Raji (cell line): Measurements from ENCODE around the gene C9orf72.

ENCODE experiments used
- POLR2A ChIP-seq: IDR thresholded peaks from 2 replicates; pipeline ENCODE4 v1.6.1; 2011; ENCODE audit warnings: low read depth, low read length, control low read depth; ENCODE audit not compliant: insufficient read depth

C9orf72 gene

DNA sequence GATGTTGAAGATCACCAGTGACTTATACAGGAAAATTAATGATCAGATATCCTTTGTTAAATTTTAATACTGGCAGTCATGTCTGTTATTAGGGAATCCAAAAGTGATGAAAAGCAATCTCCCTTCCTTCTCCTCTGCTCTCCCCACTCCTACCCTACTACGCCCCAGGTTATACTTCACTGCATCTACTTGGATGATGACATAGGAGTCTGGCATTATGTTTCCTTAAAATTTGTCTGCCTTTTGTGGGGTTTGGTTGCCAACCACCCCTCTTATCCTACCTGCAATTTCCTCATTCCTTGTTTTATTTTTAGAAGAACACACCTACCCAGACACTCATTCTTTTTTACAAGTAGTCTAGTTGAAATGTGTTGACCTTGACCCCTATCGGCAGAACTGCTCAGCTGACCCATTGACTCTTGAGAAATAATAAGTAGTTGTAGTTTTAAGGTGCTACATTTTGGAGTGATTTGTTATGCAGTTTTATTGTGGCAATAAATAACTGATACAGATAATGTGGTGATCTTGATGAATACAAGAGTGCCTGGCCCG is 38.5 kb downstream of the C9orf72 start:
- TF ChIP-seq POLR2A, result no peak

DNA sequence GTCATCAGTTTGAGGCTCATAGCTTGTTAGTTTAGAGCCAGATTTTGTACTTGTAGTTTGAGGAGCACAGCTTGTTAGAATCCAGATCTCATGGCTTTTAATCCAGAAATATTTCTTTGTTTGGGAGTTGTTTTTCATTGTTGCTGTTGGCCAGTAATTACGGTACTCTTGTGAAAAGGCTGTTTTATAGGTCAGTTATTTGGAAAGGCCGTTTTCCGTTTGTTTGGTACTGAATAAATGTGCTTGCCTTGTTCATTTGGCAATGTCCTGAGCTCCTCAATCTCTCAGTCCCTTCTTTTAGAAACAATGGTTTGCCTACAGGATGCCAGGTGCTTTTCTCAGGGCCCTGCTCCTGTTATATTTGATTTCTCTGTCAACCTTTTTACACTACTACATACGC is 39.1 kb downstream of the C9orf72 start:
- TF ChIP-seq POLR2A, result no peak

DNA sequence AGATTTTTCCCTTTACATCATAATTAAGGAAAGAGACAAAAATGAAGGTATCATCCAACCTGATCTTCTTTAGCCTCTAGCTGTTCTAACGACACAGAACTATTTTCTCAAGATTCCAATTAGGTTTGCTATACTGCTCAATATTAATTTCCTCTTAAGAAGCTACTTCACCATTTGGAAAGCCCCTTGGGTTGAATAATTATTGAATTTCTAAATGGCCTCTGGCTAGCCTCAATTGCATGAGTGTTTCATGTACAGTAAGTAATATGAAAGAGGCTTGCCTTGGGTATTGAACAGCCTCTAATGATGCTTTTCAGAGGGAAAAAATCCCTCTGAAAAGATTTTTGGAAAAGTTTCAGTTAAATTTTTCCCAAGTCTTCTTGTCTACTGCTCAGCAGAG is 40.0 kb downstream of the C9orf72 start:
- TF ChIP-seq POLR2A, result no peak

DNA sequence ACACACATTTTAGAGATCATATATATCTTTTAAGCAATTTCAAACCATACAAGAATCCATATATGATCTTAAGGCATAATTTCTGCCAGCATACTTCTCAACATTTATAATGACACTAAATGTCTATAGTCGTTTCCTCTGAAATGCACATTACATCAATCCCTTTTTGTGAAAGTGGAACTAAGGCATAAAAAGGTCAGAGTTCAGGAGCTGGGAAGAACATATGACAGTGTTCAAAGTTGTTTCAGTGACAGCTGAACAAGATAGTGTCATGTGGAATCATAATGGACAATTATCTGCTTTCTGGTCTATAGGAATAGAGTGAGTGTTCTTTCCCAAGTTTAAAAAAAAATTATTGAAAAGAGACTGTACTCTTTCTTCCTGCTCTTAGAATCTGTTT is 41.2 kb downstream of the C9orf72 start:
- TF ChIP-seq POLR2A, result no peak

DNA sequence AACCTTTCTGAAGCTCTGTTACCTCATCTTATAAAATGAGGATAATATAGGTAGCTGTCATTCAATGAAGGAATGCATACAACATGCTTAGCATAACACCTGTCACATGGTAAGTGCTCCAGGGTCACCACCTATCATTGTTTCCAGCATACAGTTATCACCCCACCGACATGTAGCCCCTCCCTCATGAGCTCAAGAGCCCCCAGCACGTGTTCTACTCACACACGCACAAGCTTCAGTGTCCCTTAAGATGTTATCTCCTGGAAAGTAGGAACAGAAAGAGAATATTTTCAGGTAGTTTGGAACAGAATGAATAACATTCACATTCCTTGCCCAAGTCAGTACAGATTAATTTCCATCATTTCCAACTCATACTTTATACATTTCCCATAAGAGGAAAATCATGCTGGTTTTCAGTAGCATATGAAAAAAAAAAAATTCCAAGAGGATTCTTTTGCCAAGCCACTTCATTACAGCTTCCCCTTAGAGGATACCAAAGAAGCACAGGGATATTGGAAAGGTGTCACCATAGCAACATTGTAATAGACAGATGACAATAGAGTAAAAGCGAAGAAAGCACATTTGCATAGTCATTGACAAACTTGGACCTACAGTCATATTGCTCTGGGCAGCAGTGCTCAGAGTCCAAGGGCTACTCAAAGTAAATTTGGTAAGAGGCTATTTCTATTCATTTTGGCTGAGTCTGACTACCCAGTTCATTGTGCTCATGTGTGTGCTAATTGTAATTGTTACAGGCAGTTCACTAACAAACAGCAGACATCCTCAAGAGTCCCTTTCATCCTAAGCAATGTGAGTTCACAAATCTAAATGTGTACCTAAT is 42.1 kb downstream of the C9orf72 start:
- no peak for TF ChIP-seq POLR2A

DNA sequence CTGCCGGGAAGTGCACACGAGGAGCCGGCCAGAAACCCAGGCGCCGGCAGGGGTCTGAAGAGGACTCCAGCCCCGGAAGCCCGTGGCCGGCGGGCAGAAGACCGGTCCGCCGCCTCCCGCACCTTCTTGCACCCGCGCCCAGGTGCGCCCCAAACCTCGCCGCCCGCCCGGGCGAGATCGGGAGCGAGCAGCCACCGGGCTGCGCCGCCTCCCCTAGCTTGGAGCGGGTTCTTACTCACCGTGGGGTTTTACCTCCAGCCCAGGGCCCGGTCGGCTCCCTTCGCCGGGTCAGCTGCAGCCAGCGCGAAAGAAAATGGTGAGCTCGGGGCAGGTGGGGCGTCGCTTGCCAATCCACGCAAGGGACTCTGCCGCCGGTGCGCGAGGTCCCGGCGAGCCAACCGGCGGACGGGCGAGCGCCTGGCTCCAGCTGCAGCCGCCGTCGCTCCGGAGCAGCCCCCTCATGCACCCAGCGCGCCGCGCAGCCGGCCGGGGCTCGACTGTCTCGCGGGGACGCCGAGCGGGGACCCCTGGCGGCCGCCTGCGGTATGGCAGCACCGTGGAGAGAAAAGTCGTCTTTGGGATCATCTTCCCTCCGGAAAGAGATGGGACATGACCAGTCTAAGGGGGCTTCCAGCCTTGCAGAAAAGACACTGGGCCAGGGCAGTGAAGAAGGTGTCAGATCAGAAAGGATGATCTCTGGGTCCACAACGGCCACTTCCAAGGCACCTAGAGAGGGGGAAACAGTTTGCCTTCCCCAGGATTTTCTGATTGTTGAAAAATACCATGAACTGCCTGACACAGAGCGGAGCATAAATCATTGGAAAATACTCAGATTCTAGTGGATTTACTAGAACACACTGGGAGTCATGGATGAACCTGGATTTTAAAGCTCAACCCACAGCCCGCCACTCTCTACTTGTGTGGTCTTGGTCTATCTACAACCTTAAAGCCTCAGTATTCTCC is 43.7 kb downstream of the C9orf72 start, which contains the start of gene MOB3B:
Gene MOB3B (minus strand): TSS at position 499 of the 963 bp plus-strand sequence. CDS start 74,264 bp downstream, outside the sequence.
- TF ChIP-seq POLR2A, result no peak

DNA sequence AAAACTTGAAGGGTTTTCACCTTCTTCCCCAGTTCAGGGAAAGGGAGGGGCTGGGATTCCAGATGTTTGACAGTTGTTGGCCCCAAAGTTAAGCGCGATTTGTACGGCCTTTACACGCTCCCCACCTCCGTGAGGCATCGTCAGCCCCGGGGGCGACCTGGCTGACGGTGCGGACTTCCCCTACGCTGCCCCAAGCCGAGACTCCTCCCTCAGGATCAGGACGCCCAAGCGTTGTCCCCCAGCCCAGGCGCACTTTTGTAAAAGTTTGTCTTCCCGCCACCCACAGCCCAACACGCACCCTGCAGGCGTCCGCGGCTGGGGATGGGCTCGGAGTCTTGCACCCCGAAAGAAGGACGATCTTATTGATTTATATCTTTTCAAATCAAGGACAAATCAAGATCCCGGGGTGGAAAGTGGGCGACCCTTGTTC is 44.4 kb downstream of the C9orf72 start:
- TF ChIP-seq POLR2A, result no peak

DNA sequence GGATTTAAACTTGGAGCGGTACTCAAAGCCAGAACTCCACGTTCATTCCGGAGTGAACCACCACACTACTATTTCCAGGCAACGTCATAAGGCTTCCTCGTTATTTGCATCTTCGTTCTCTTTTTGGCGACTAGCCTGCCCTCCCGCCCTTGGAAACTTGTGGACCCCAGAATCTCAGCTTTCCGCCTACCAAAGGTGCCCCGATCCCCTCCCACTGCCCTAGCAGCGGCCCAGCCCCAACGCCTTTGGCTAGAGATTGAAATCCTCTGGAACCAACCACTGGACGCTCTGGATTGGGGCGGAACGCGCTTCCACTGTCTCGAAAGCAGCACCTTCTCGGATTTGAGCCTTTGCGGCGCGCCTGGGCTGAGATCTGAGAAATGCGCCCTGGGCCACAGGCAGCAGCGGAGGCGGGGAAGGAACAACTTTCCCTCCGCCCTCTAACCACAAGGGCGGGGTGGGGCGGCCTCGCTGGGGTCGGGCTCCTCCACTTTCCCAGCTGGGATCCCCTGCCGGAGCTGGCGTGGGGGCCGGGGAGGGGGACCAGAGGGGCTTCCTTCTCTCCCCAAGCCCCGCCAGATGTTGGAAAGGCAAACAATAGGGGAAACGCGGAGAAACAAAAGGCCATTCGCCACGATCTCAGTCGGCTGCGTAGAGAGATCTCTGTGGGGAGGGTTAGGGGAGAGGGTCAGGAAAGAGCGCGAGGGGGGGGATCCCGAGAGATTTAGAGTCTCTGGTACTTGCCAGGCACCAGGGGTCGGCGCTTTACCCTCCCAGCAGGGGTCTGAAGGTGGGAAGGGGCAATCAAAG is 45.0 kb downstream of the C9orf72 start:
- TF ChIP-seq POLR2A, result no peak

DNA sequence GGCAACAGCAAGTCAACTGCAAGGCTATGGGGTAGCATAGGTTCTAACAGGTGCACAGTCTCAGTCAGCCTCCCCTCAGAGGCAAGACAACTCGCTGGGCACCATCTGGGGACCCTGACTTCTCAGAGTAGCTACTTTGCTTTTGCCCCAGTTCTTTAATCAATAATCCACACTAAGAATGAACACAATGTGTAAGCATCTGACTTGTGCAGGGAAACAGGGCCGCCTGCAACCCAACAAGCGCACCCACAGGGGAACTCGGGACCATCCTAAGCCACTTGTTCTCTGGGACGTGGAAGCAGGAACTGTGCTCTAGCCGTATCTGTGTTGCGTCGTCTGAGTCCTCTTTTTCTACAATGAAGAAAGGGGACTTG is 45.6 kb downstream of the C9orf72 start:
- TF ChIP-seq POLR2A, result no peak

DNA sequence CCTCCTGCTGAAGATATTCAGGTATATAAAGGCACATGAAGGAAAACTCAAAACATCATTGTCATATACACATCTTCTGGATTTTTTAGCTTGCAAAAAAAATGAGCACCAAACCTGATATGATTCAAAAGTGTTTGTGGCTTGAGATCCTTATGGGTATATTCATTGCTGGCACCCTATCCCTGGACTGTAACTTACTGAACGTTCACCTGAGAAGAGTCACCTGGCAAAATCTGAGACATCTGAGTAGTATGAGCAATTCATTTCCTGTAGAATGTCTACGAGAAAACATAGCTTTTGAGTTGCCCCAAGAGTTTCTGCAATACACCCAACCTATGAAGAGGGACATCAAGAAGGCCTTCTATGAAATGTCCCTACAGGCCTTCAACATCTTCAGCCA is 49.0 kb downstream of the C9orf72 start, which contains the start of gene IFNK:
Gene IFNK (plus strand): TSS at position 55 of the 400 bp plus-strand sequence. CDS start 47 bp downstream, at position 102.
- TF ChIP-seq POLR2A, result no peak

DNA sequence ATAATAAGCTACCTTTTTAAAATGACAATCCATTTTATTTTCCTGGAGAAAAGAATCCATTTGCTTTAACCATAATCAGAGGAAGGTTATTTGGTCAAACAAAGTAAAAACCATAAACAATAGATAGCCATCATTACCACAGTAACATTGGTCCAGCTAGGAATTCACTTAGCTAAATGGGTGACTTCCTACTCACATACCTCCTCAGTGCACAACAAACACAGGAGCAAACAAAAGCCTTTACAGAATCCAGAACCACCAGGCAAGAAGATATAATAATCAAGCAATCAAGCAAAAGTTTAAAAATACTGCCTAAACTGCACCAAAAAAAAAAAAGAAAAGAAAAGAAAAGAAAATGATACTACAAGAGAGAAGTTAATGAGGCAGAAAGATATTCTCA is 50.1 kb downstream of the C9orf72 start:
- no peak for TF ChIP-seq POLR2A

DNA sequence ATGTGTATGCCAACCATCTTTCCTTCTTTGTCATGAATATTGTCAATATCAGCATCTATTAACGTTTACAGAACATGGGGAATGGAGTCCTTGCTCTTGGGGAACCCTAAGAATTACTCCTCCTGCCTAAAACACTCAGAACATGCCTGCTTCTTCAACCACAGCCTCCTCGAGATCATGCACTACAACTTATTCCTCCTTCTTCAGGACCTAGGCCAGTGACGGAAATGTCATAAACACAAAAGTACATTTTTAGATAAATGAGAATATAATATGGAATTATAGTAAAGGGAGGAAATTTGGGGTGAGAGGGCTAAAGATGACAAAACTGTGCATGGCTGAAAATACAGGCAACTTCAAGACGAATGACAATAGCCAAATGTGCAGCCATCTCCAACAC is 52.3 kb downstream of the C9orf72 start:
- no peak for TF ChIP-seq POLR2A

DNA sequence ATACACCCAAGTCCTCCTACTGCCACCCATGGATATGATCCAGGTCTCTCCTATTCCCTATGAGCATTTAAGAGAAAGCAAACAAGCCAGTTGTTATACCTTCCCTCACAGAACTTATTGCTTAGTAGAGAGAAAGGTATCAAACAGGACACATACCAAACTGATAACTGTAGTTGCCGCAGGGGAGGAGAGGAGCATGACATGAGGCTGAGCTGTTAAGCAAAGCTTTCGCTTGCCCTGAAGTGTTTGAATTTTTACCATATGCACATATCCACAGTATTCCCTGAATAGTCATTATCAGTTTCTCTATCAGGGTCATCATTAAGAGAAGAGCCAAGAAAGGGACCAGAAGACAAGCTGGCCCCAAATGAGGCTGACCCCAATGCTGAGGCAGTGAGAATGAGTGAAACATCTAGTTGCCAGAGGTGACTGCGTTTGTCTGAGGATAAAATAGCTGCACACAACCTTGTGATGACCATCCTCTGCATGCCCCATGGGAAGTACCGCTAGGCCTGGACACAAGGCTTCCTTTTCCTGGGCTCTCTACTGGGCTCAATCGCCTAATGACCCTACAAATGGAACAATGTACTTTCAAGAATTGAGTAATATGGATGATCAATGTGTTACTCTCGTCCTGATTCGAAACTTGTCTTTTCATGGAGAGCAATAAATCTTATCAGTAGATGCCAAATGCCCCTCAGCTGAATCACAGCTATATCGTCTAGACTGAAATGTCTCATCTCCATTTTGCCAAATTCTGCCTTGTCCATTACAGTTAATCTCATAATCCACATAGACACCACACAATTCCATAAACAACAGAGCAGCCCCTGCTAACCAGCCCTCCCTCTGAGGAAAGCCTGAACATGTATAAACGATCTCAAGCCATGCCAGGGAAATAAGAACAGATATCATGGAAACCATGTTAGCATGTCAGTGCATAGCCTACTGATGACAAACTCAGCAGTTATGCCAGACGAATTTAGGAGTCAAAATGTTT is 53.5 kb downstream of the C9orf72 start:
- no peak for TF ChIP-seq POLR2A
